SK-N-SH treated with all-trans-retinoic acid at 6 μM for 48 hours (cell line): ENCODE measurements around the gene FAM156B.

Experiments
- CREB5 ChIP-seq: fragments of 250-450 bp; sonication (Bioruptor Pico); IDR thresholded peaks from 2 replicates; pipeline ENCODE4 v1.5.1; 2020; ENCODE audit warnings: low read depth, mild to moderate bottlenecking, moderate library complexity
- CSDC2 ChIP-seq: fragments of 250-450 bp; sonication (Bioruptor Pico); IDR thresholded peaks from 2 replicates; pipeline ENCODE4 v1.5.0; 2020; ENCODE audit warnings: mild to moderate bottlenecking, moderate library complexity
- CSRNP3 ChIP-seq: fragments of 250-450 bp; sonication (Bioruptor Pico); IDR thresholded peaks from 2 replicates; pipeline ENCODE4 v1.5.1; 2021; ENCODE audit warnings: mild to moderate bottlenecking, moderate library complexity
- ESRRG ChIP-seq: fragments of 250-450 bp; sonication (Bioruptor Pico); IDR thresholded peaks from 2 replicates; pipeline ENCODE4 v1.6.1; 2021; ENCODE audit warnings: mild to moderate bottlenecking
- PATZ1 ChIP-seq: fragments of 250-450 bp; sonication (Bioruptor Pico); IDR thresholded peaks from 2 replicates; pipeline ENCODE4 v1.8.0; 2020; ENCODE audit warnings: mild to moderate bottlenecking, moderate library complexity, borderline replicate concordance
- SNAI2 ChIP-seq: fragments of 250-450 bp; sonication (Bioruptor Pico); IDR thresholded peaks from 2 replicates; pipeline ENCODE4 v1.5.0; 2020; ENCODE audit warnings: mild to moderate bottlenecking, moderate library complexity
- ZC3H10 ChIP-seq: fragments of 250-450 bp; sonication (Bioruptor Pico); IDR thresholded peaks from 2 replicates; pipeline ENCODE4 v1.5.1; 2021; ENCODE audit warnings: mild to moderate bottlenecking, moderate library complexity
- ZFP3 ChIP-seq: fragments of 250-450 bp; sonication (Bioruptor Pico); IDR thresholded peaks from 2 replicates; pipeline ENCODE4 v1.5.0; 2020; ENCODE audit warnings: mild to moderate bottlenecking, moderate library complexity
- ZNF565 ChIP-seq: fragments of 450-650 bp; formaldehyde crosslinking; conservative IDR thresholded peaks from 2 replicates; pipeline ENCODE4 v1.5.0; 2020; ENCODE audit warnings: low read depth, mild to moderate bottlenecking, moderate library complexity

GRCh38 chrX:52867610-52868348 lies 29.4 kb upstream of the FAM156B start, which contains the start of gene XAGE3:
- TF ChIP-seq ZNF565 (no peak), CREB5 (CRISPR knock-in tag) (no peak), CSRNP3 (CRISPR knock-in tag) (no peak), CSDC2 (CRISPR knock-in tag) (no peak), ZC3H10 (CRISPR knock-in tag) (no peak), ZFP3 (CRISPR knock-in tag) (no peak), SNAI2 (CRISPR knock-in tag) (no peak), PATZ1 (no peak), ESRRG (CRISPR knock-in tag) (no peak)
